IMR-90 (cell line): ENCODE data around the gene CDH1. TPM values are rescaled to one million over a fixed set of nuclear protein-coding genes. Genes with fewer than 3 reads are reported as not detected.

Experiments
- ATAC-seq: fragments of 200-7000 bp; cut with Tn5 transposase; 2 replicates; pipeline ENCODE4 v1.9.1; 2020; ENCODE audit warnings: low read depth, mild to moderate bottlenecking, moderate library complexity
- BruUV-seq: library from RNA; stranded (reverse); fragments of 400-500 nt; replicated peaks from 2 replicates; lab custom pipeline; 2021; lab: Mats Ljungman, UMichigan
- CTCF ChIA-PET: fragments of 300-600 bp; formaldehyde crosslinking; extraction: SDS; loops from one replicate; lab custom pipeline; 2021; ENCODE audit warnings: antibody characterized with exemption; lab: Yijun Ruan, JAX
- POLR2A ChIA-PET: fragments of 300-600 bp; sonication (Branson Sonifier 250); formaldehyde crosslinking; loops from one replicate; lab custom pipeline; 2022; ENCODE audit warnings: antibody characterized with exemption; ENCODE audit not compliant: unreplicated experiment; lab: Charles Lee
- DNase-seq: peaks from one replicate; pipeline ENCODE4 v3.0.0; 2013
- H2AFZ ChIP-seq: replicated peaks from 2 replicates; pipeline ENCODE3; 2013; ENCODE audit warnings: low read length, mild to moderate bottlenecking; ENCODE audit not compliant: poor library complexity
- H2AK5ac ChIP-seq: 2 replicates; pipeline ENCODE4 v1.6.1; 2013; ENCODE audit warnings: low read depth, low read length, inconsistent platforms
- H2AK9ac ChIP-seq: replicated peaks from 2 replicates; pipeline ENCODE3; 2013; ENCODE audit warnings: mild to moderate bottlenecking, low read depth, low read length, moderate library complexity; ENCODE audit not compliant: poor library complexity
- H2BK120ac ChIP-seq: 2 replicates; pipeline ENCODE4 v1.6.1; 2013; ENCODE audit warnings: low read depth, low read length, inconsistent platforms
- H2BK15ac ChIP-seq: 3 replicates; pipeline ENCODE4 v1.6.1; 2013; ENCODE audit warnings: low read depth, low read length, inconsistent platforms
- H2BK20ac ChIP-seq: 2 replicates; pipeline ENCODE4 v1.6.1; 2013; ENCODE audit warnings: low read depth, mild to moderate bottlenecking, inconsistent platforms, low read length, moderate library complexity
- H2BK5ac ChIP-seq: 2 replicates; pipeline ENCODE4 v1.6.1; 2013; ENCODE audit warnings: mild to moderate bottlenecking, low read depth, low read length, inconsistent platforms; ENCODE audit not compliant: poor library complexity, severe bottlenecking
- H3K14ac ChIP-seq: replicated peaks from 2 replicates; pipeline ENCODE4 v1.6.1; 2013; ENCODE audit warnings: low read depth, low read length, inconsistent platforms
- H3K18ac ChIP-seq: 2 replicates; pipeline ENCODE4 v1.6.1; 2013; ENCODE audit warnings: low read depth, low read length, control low read depth
- H3K23ac ChIP-seq: 2 replicates; pipeline ENCODE4 v1.6.1; 2013; ENCODE audit warnings: low read depth, low read length, inconsistent platforms
- H3K27ac ChIP-seq: 2 replicates; pipeline ENCODE4 v1.5.1; 2013; ENCODE audit warnings: mild to moderate bottlenecking, control low read depth, low read length; ENCODE audit not compliant: insufficient read depth
- H3K27me3 ChIP-seq: 2 replicates; pipeline ENCODE4 v1.6.1; 2013; ENCODE audit warnings: low read length; ENCODE audit not compliant: control insufficient read depth, insufficient read depth
- H3K36me3 ChIP-seq: 2 replicates; pipeline ENCODE4 v1.6.1; 2013; ENCODE audit warnings: low read length, mixed read lengths; ENCODE audit not compliant: control insufficient read depth, insufficient read depth
- H3K4ac ChIP-seq: 2 replicates; pipeline ENCODE4 v1.6.1; 2013; ENCODE audit warnings: low read depth, low read length, inconsistent platforms
- H3K4me1 ChIP-seq: 2 replicates; pipeline ENCODE4 v1.6.1; 2013; ENCODE audit warnings: low read length, mixed read lengths; ENCODE audit not compliant: control insufficient read depth, insufficient read depth
- H3K4me2 ChIP-seq: 2 replicates; pipeline ENCODE4 v1.6.1; 2013; ENCODE audit warnings: low read depth, mild to moderate bottlenecking, control low read depth, low read length, moderate library complexity
- H3K4me3 ChIP-seq: 2 replicates; pipeline ENCODE4 v1.5.1; 2013; ENCODE audit warnings: low read depth, mild to moderate bottlenecking, control low read depth, low read length, moderate library complexity; ENCODE audit not compliant: insufficient read depth
- H3K56ac ChIP-seq: 2 replicates; pipeline ENCODE4 v1.6.1; 2013; ENCODE audit warnings: low read length, inconsistent platforms; ENCODE audit not compliant: insufficient read depth; ENCODE audit errors: extremely low read depth
- H3K79me1 ChIP-seq, 2 experiments: 2 replicates each; pipeline ENCODE4 v1.6.1; 2013; ENCODE audit warnings: low read length in 2 of 2, inconsistent platforms in 1 of 2, low read depth in 1 of 2
- H3K9ac ChIP-seq: 2 replicates; pipeline ENCODE4 v1.6.1; 2013; ENCODE audit warnings: low read depth, low read length, control low read depth
- H3K9me1 ChIP-seq: 2 replicates; pipeline ENCODE4 v1.6.1; 2013; ENCODE audit warnings: low read length, inconsistent platforms; ENCODE audit not compliant: insufficient read depth
- H3K9me3 ChIP-seq: 2 replicates; pipeline ENCODE4 v1.6.1; 2013; ENCODE audit warnings: low read length; ENCODE audit not compliant: control insufficient read depth, insufficient read depth
- H4K20me1 ChIP-seq: 2 replicates; pipeline ENCODE4 v1.6.1; 2013; ENCODE audit warnings: low read length, inconsistent platforms; ENCODE audit not compliant: insufficient read depth
- H4K5ac ChIP-seq: 2 replicates; pipeline ENCODE4 v1.6.1; 2013; ENCODE audit warnings: mild to moderate bottlenecking, low read depth, low read length, control low read depth
- H4K8ac ChIP-seq, 2 experiments: 2 replicates each; pipeline ENCODE4 v1.6.1; 2013; ENCODE audit warnings: low read depth in 2 of 2, low read length in 2 of 2, control low read depth in 1 of 2, inconsistent platforms in 1 of 2
- H4K91ac ChIP-seq: 2 replicates; pipeline ENCODE4 v1.6.1; 2013; ENCODE audit warnings: low read depth, low read length, inconsistent platforms; ENCODE audit not compliant: insufficient read depth
- BHLHE40 ChIP-seq: fragments of 150-350 bp; IDR thresholded peaks from 2 replicates; pipeline ENCODE4 v1.6.1; 2016; ENCODE audit warnings: mild to moderate bottlenecking, low read depth, low read length
- CEBPB ChIP-seq: IDR thresholded peaks from 2 replicates; pipeline ENCODE4 v1.6.1; 2012; ENCODE audit warnings: low read depth, low read length, improper control_type of control experiment
- CHD1 ChIP-seq: IDR thresholded peaks from 2 replicates; pipeline ENCODE4 v1.6.1; 2012; ENCODE audit warnings: low read depth, low read length, improper control_type of control experiment
- ELK1 ChIP-seq: fragments of 150-350 bp; IDR thresholded peaks from 2 replicates; pipeline ENCODE4 v1.6.1; 2016; ENCODE audit warnings: low read depth, mild to moderate bottlenecking, low read length, moderate library complexity, borderline replicate concordance
- FOS ChIP-seq: fragments of 150-350 bp; IDR thresholded peaks from 2 replicates; pipeline ENCODE4 v1.6.1; 2016; ENCODE audit warnings: low read depth, low read length
- POLR2A ChIP-seq: IDR thresholded peaks from 2 replicates; pipeline ENCODE4 v1.6.1; 2012; ENCODE audit warnings: mild to moderate bottlenecking, low read depth, low read length
- RAD21 ChIP-seq: IDR thresholded peaks from 2 replicates; pipeline ENCODE4 v1.6.1; 2012; ENCODE audit warnings: low read length, improper control_type of control experiment
- RCOR1 ChIP-seq: IDR thresholded peaks from 2 replicates; pipeline ENCODE4 v1.6.1; 2012; ENCODE audit warnings: mild to moderate bottlenecking, low read length, improper control_type of control experiment; ENCODE audit not compliant: insufficient replicate concordance
- WGBS, 2 experiments: methylation state at CpG; one replicate each; pipeline versions ENCODE4 v1.1.5 to v1.1.7; 2013; ENCODE audit warnings: missing lambda C conversion rate in 2 of 2; ENCODE audit not compliant: insufficient read length in 1 of 2; ENCODE audit errors: extremely low coverage in 2 of 2; 5-methylcytosine and 5-hydroxymethylcytosine counted together
- dilution Hi-C: fragments of 300-500 bp; cut with HindIII; formaldehyde crosslinking; loops from one replicate; pipeline ENCODE4 v1.14.3; 2018; ENCODE audit warnings: low sequenced_read_pairs; ENCODE audit not compliant: unreplicated experiment
- in situ Hi-C: fragments of 300-500 bp; cut with MboI; formaldehyde crosslinking; loops from 3 replicates; pipeline ENCODE4 v1.14.3; 2019; ENCODE audit warnings: low sequenced_read_pairs, inconsistent platforms, mixed read lengths
- intact Hi-C: fragments of 100-400 bp; cut with micrococcal nuclease; formaldehyde crosslinking; loops from 2 replicates; pipeline ENCODE4 v1.10.0; 2022
- polyA plus RNA-seq, 3 experiments: library from polyadenylated mRNA; depleted of rRNA; stranded (reverse); fragments of >200 nt; gene quantifications; 2 replicates each; pipeline ENCODE4 v1.2.3, GENCODE V29; 2012; ENCODE audit warnings: low replicate concordance in 1 of 3
- total RNA-seq: library from RNA; depleted of rRNA; stranded (reverse); fragments of >200 nt; gene quantifications from 2 replicates; pipeline ENCODE4 v1.2.3, GENCODE V29; 2012

CDH1 gene
- total and polyA plus RNA-seq, 2 of the 4 experiments (the other 2 are of a cell fraction): under 0.01 TPM; not detected in 1

- intact Hi-C loops (no loop called here), dilution Hi-C loops (no loop called here), in situ Hi-C loops (no loop called here)
- Histone ChIP-seq H2BK120ac (no peak overlapping the region), H2BK5ac (no peak overlapping the region), H4K5ac (no peak overlapping the region), H3K4me2 (no peak overlapping the region), H3K23ac (no peak overlapping the region), H3K27me3 (peaks cover 16% of the 10 kb centered on the region), H2AK9ac (no peak overlapping the region), H3K18ac (no peak overlapping the region), H4K91ac (no peak overlapping the region), H2BK15ac (no peak overlapping the region), H3K9ac (no peak overlapping the region), H2BK20ac (no peak overlapping the region), H3K4ac (no peak overlapping the region), H2AFZ (no peak overlapping the region), H3K56ac (no peak overlapping the region), H3K4me1 (peaks cover 2% of the 10 kb centered on the region; the same call in 1 of the 2 replicates), H3K79me1 (no peaks in the 10 kb centered on the region), H2AK5ac (no peak overlapping the region), H3K27ac (no peak overlapping the region), H4K8ac (no peak overlapping the region), H4K20me1 (no peaks in the 10 kb centered on the region), H3K9me1 (no peaks in the 10 kb centered on the region), H3K36me3 (no peaks in the 10 kb centered on the region), H3K9me3 (no peaks in the 10 kb centered on the region), H3K14ac (no peak overlapping the region), H3K4me3 (no peak overlapping the region)
- ChIA-PET CTCF (no interaction called here), POLR2A (no interaction called here)
- DNase-seq (no peak), ATAC-seq (no peak)
- BruUV-seq: no TSS peak
- no CpG with 5 or more reads among the region's 8 CpGs for WGBS, 2 experiments
- TF ChIP-seq CHD1 (no peak), BHLHE40 (no peak), RCOR1 (no peak), RAD21 (no peak), POLR2A (no peak), CEBPB (no peak), ELK1 (no peak), FOS (no peak)
These were observed 40.6 kb upstream of the CDH1 start for GRCh38 chr16:68696514-68696913.
